GM18526 (cell line): ENCODE data around the gene ARHGEF39.

Source experiments
- POLR2A ChIP-seq: IDR thresholded peaks from 3 replicates; pipeline ENCODE4 v1.6.1; 2011; ENCODE audit not compliant: insufficient read length; ENCODE audit errors: extremely low read depth

Gene ARHGEF39

GRCh38 chr9:35700031-35700430 lies 35.0 kb upstream of the ARHGEF39 start:
- no peak for TF ChIP-seq POLR2A

GRCh38 chr9:35698231-35698630 lies 33.2 kb upstream of the ARHGEF39 start:
- no peak for TF ChIP-seq POLR2A

GRCh38 chr9:35697486-35697885 lies 32.5 kb upstream of the ARHGEF39 start:
- TF ChIP-seq POLR2A, result no peak

- TF ChIP-seq POLR2A, result no peak
Measured at GRCh38 chr9:35696520-35697215, 31.7 kb upstream of the ARHGEF39 start.

GRCh38 chr9:35695943-35696401 lies 31.0 kb upstream of the ARHGEF39 start:
- TF ChIP-seq POLR2A, result no peak

GRCh38 chr9:35691757-35692301 lies 26.8 kb upstream of the ARHGEF39 start:
- no peak for TF ChIP-seq POLR2A

GRCh38 chr9:35691334-35691650 lies 26.3 kb upstream of the ARHGEF39 start:
- TF ChIP-seq POLR2A, result no peak

- no peak for TF ChIP-seq POLR2A
Measured at GRCh38 chr9:35690614-35691333, 25.8 kb upstream of the ARHGEF39 start.

- no peak for TF ChIP-seq POLR2A
Measured at GRCh38 chr9:35690294-35690613, 25.3 kb upstream of the ARHGEF39 start.

- no peak for TF ChIP-seq POLR2A
Measured at GRCh38 chr9:35689542-35690293, 24.7 kb upstream of the ARHGEF39 start, which contains the start of gene TPM2. TPM2 (minus strand) TSS chr9:35689925; CDS start chr9:35689817, 108 bp downstream.

GRCh38 chr9:35688558-35689541 lies 23.9 kb upstream of the ARHGEF39 start:
- no peak for TF ChIP-seq POLR2A

GRCh38 chr9:35687972-35688557 lies 23.1 kb upstream of the ARHGEF39 start:
- TF ChIP-seq POLR2A, result no peak

GRCh38 chr9:35687306-35687705 lies 22.3 kb upstream of the ARHGEF39 start:
- TF ChIP-seq POLR2A, result no peak
